Measurements from ENCODE around the gene RRH. TPM values are rescaled to one million over a fixed set of nuclear protein-coding genes. Genes with fewer than 3 reads are reported as not detected.

RRH gene
- 0.13 to 0.18 TPM (median 0.15 TPM) in 3 of 5 replicates, not detected in the others for total RNA-seq (2022; extraction: Qiagen RNA extraction; ENCODE audit: low read depth)

GRCh38 chr4:109827672-109828071 is at the start of gene RRH:
TSS of gene RRH (plus strand) at chr4:109827972. CDS start at chr4:109828028, 56 bp downstream.

GRCh38 chr4:109801895-109802319 is 25.9 kb upstream of the RRH start, which contains the start of gene CFI:
TSS of gene CFI (minus strand) at chr4:109801999. CDS start at chr4:109801971, 28 bp downstream.

GRCh38 chr4:109815151-109816081 is 12.4 kb upstream of the RRH start, which contains the start of gene GAR1:
TSS of gene GAR1 (plus strand) at chr4:109815762. CDS start at chr4:109816165, 403 bp downstream.

GRCh38 chr4:109847896-109848442 is 20.2 kb downstream of the RRH start, which contains the start of gene LRIT3:
TSS of gene LRIT3 (plus strand) at chr4:109848107. CDS start at chr4:109848202, 95 bp downstream.

Other genes starting within 250 kb of the RRH start
- gene CASP6, start 124.5 kb upstream of the RRH start, total RNA-seq (2022; extraction: Qiagen RNA extraction; ENCODE audit: low read depth), result 14.7 to 18.0 TPM (median 15.3 TPM) in 5 replicates
- gene PLA2G12A, start 97.9 kb upstream of the RRH start, total RNA-seq (2022; extraction: Qiagen RNA extraction; ENCODE audit: low read depth), result 11.4 to 17.9 TPM (median 12.2 TPM) in 5 replicates
- gene CFI, start 26.0 kb upstream of the RRH start, total RNA-seq (2022; extraction: Qiagen RNA extraction; ENCODE audit: low read depth), result 0.48 to 0.85 TPM (median 0.75 TPM) in 5 replicates
- gene GAR1, start 12.2 kb upstream of the RRH start, total RNA-seq (2022; extraction: Qiagen RNA extraction; ENCODE audit: low read depth), result 36.7 to 55.6 TPM (median 43.0 TPM) in 5 replicates
- gene LRIT3, start 20.1 kb downstream of the RRH start, total RNA-seq (2022; extraction: Qiagen RNA extraction; ENCODE audit: low read depth), result 0.06 to 0.13 TPM in 2 of 5 replicates, not detected in the others
- gene EGF, start 84.9 kb downstream of the RRH start, total RNA-seq (2022; extraction: Qiagen RNA extraction; ENCODE audit: low read depth), result 0.09 to 1.3 TPM (median 0.24 TPM) in 5 replicates

Measured in A549 treated with ZK216348 at 1 μM for 4 hours (cell line).